Measurements from ENCODE around the gene RNF149.
A peak's percentile ranks its signal among the peaks of the same experiment; 100 is the strongest.

The RNF149 gene

GRCh38 chr2:101305492-101306078, 2.9 kb downstream of the RNF149 start:
- Histone ChIP-seq H2BK12ac (ENCODE audit: low read length in 2 of 2) (peak overlapping the region in 1 of 2 experiments; percentile 49), H3K14ac (ENCODE audit: low read length in 2 of 2) (peak overlapping the region in 1 of 2 experiments; percentile 79), H3K9me3 (ENCODE audit: control insufficient read depth, low read length) (no peaks in the 10 kb centered on the region), H3K4me1 (ENCODE audit: control insufficient read depth, insufficient read depth, low read depth, low read length) (peaks cover 14% of the 10 kb centered on the region), H2BK15ac (ENCODE audit: low read depth, poor library complexity, severe bottlenecking) (no peak overlapping the region), H3K27ac (ENCODE audit: low read length, poor library complexity, severe bottlenecking) (no peak overlapping the region), H3K4me3 (ENCODE audit: insufficient read depth in 1 of 2, low read depth in 1 of 2, low read length in 2 of 2) (peak overlapping the region in 1 of 2 experiments; percentile 95), H2BK5ac (ENCODE audit: low read depth, low read length, poor library complexity, severe bottlenecking) (no peak overlapping the region), H3K18ac (ENCODE audit: low read depth in 1 of 2, low read length in 2 of 2) (peak overlapping the region in 1 of 2 experiments; percentile 32), H2BK120ac (ENCODE audit: low read depth, low read length) (no peak overlapping the region), H4K8ac (ENCODE audit: low read length) (no peak overlapping the region), H2AK5ac (ENCODE audit: low read length, severe bottlenecking) (no peak overlapping the region), H3K36me3 (ENCODE audit: control insufficient read depth in 1 of 2, insufficient read depth in 2 of 2, low read depth in 1 of 2, low read length in 2 of 2) (peaks cover 2 to 16% of the 10 kb centered on the region in 2 experiments), H3K9ac (ENCODE audit: low read length) (peak overlapping the region; percentile 97), H3K23ac (ENCODE audit: low read length in 2 of 2) (no peak overlapping the region), H3K4me2 (ENCODE audit: low read length, poor library complexity, severe bottlenecking) (peak overlapping the region; percentile 10), H2AFZ (ENCODE audit: low read depth, low read length) (no peak overlapping the region), H4K91ac (ENCODE audit: low read length) (no peak overlapping the region), H3K4ac (ENCODE audit: low read depth in 1 of 2, low read length in 2 of 2) (no peak overlapping the region), H3K79me1 (replicated peaks; ENCODE audit: low read length, poor library complexity, severe bottlenecking) (peaks cover 5% of the 10 kb centered on the region), H3K27me3 (ENCODE audit: control insufficient read depth in 1 of 2, insufficient read depth in 1 of 2, low read length in 2 of 2) (no peaks in the 10 kb centered on the region)
- DNase-seq, result peak; percentile 85
- 69% methylated on average over 4 of the region's 7 CpGs for WGBS

GRCh38 chr2:101305035-101305434, 3.5 kb downstream of the RNF149 start:
- Histone ChIP-seq H2BK15ac (ENCODE audit: low read depth, poor library complexity, severe bottlenecking) (no peak overlapping the region), H2AFZ (ENCODE audit: low read depth, low read length) (no peak overlapping the region), H3K14ac (ENCODE audit: low read length in 2 of 2) (no peak overlapping the region), H3K9ac (ENCODE audit: low read length) (peak overlapping the region; percentile 97), H3K23ac (ENCODE audit: low read length in 2 of 2) (no peak overlapping the region), H3K4me2 (ENCODE audit: low read length, poor library complexity, severe bottlenecking) (no peak overlapping the region), H2BK5ac (ENCODE audit: low read depth, low read length, poor library complexity, severe bottlenecking) (no peak overlapping the region), H3K79me1 (replicated peaks; ENCODE audit: low read length, poor library complexity, severe bottlenecking) (peaks cover 5% of the 10 kb centered on the region), H3K4ac (ENCODE audit: low read depth in 1 of 2, low read length in 2 of 2) (no peak overlapping the region), H3K36me3 (ENCODE audit: control insufficient read depth in 1 of 2, insufficient read depth in 2 of 2, low read depth in 1 of 2, low read length in 2 of 2) (peaks cover 2 to 16% of the 10 kb centered on the region in 2 experiments), H4K8ac (ENCODE audit: low read length) (no peak overlapping the region), H3K27me3 (ENCODE audit: control insufficient read depth in 1 of 2, insufficient read depth in 1 of 2, low read length in 2 of 2) (no peaks in the 10 kb centered on the region), H3K27ac (ENCODE audit: low read length, poor library complexity, severe bottlenecking) (no peak overlapping the region), H2BK120ac (ENCODE audit: low read depth, low read length) (no peak overlapping the region), H2AK5ac (ENCODE audit: low read length, severe bottlenecking) (no peak overlapping the region), H3K18ac (ENCODE audit: low read depth in 1 of 2, low read length in 2 of 2) (peak overlapping the region in 1 of 2 experiments; percentile 73), H3K9me3 (ENCODE audit: control insufficient read depth, low read length) (no peaks in the 10 kb centered on the region), H3K4me3 (ENCODE audit: insufficient read depth in 1 of 2, low read depth in 1 of 2, low read length in 2 of 2) (peak overlapping the region in 1 of 2 experiments; percentile 95), H2BK12ac (ENCODE audit: low read length in 2 of 2) (no peak overlapping the region), H3K4me1 (ENCODE audit: control insufficient read depth, insufficient read depth, low read depth, low read length) (peaks cover 14% of the 10 kb centered on the region), H4K91ac (ENCODE audit: low read length) (no peak overlapping the region)
- peak; percentile 16 for DNase-seq
- 95% methylated on average over 4 of the region's 4 CpGs for WGBS

- H3K14ac ChIP-seq (ENCODE audit: low read length in 2 of 2), result no peak overlapping the region
- H3K4me3 ChIP-seq (ENCODE audit: insufficient read depth in 1 of 2, low read depth in 1 of 2, low read length in 2 of 2), result no peak overlapping the region
- H3K9ac ChIP-seq (ENCODE audit: low read length), result no peak overlapping the region
- H3K27me3 ChIP-seq (ENCODE audit: control insufficient read depth in 1 of 2, insufficient read depth in 1 of 2, low read length in 2 of 2), result no peaks in the 10 kb centered on the region
- no peak overlapping the region for H3K4ac ChIP-seq (ENCODE audit: low read depth in 1 of 2, low read length in 2 of 2)
- DNase-seq, result no peak
- peaks cover 13% of the 10 kb centered on the region for H3K4me1 ChIP-seq (ENCODE audit: control insufficient read depth, insufficient read depth, low read depth, low read length)
- no peak overlapping the region for H3K23ac ChIP-seq (ENCODE audit: low read length in 2 of 2)
- no peak overlapping the region for H4K91ac ChIP-seq (ENCODE audit: low read length)
- no peak overlapping the region for H2AFZ ChIP-seq (ENCODE audit: low read depth, low read length)
- H2BK5ac ChIP-seq (ENCODE audit: low read depth, low read length, poor library complexity, severe bottlenecking), result no peak overlapping the region
- no peak overlapping the region for H2BK120ac ChIP-seq (ENCODE audit: low read depth, low read length)
- H2AK5ac ChIP-seq (ENCODE audit: low read length, severe bottlenecking), result no peak overlapping the region
- WGBS, result no CpG with 5 or more reads among the region's 1 CpG
- no peak overlapping the region for H2BK15ac ChIP-seq (ENCODE audit: low read depth, poor library complexity, severe bottlenecking)
- no peak overlapping the region for H3K27ac ChIP-seq (ENCODE audit: low read length, poor library complexity, severe bottlenecking)
- H4K8ac ChIP-seq (ENCODE audit: low read length), result no peak overlapping the region
- peaks cover 4% of the 10 kb centered on the region for H3K79me1 ChIP-seq (replicated peaks; ENCODE audit: low read length, poor library complexity, severe bottlenecking)
- no peak overlapping the region for H2BK12ac ChIP-seq (ENCODE audit: low read length in 2 of 2)
- H3K36me3 ChIP-seq (ENCODE audit: control insufficient read depth in 1 of 2, insufficient read depth in 2 of 2, low read depth in 1 of 2, low read length in 2 of 2), result peaks cover 2 to 23% of the 10 kb centered on the region in 2 experiments
- no peak overlapping the region for H3K4me2 ChIP-seq (ENCODE audit: low read length, poor library complexity, severe bottlenecking)
- no peak overlapping the region for H3K18ac ChIP-seq (ENCODE audit: low read depth in 1 of 2, low read length in 2 of 2)
- no peaks in the 10 kb centered on the region for H3K9me3 ChIP-seq (ENCODE audit: control insufficient read depth, low read length)
Observed at GRCh38 chr2:101303688-101304087, 4.8 kb downstream of the RNF149 start.

GRCh38 chr2:101302016-101302415, 6.5 kb downstream of the RNF149 start:
- no peak overlapping the region for H2AK5ac ChIP-seq (ENCODE audit: low read length, severe bottlenecking)
- no peak overlapping the region for H2BK12ac ChIP-seq (ENCODE audit: low read length in 2 of 2)
- H2BK120ac ChIP-seq (ENCODE audit: low read depth, low read length), result no peak overlapping the region
- no peak overlapping the region for H4K91ac ChIP-seq (ENCODE audit: low read length)
- no peak overlapping the region for H3K9ac ChIP-seq (ENCODE audit: low read length)
- no peak overlapping the region for H3K4me3 ChIP-seq (ENCODE audit: insufficient read depth in 1 of 2, low read depth in 1 of 2, low read length in 2 of 2)
- no peak overlapping the region for H3K27ac ChIP-seq (ENCODE audit: low read length, poor library complexity, severe bottlenecking)
- no peak overlapping the region for H3K4ac ChIP-seq (ENCODE audit: low read depth in 1 of 2, low read length in 2 of 2)
- no peak overlapping the region for H2AFZ ChIP-seq (ENCODE audit: low read depth, low read length)
- H3K23ac ChIP-seq (ENCODE audit: low read length in 2 of 2), result no peak overlapping the region
- H3K27me3 ChIP-seq (ENCODE audit: control insufficient read depth in 1 of 2, insufficient read depth in 1 of 2, low read length in 2 of 2), result no peaks in the 10 kb centered on the region
- no peak overlapping the region for H4K8ac ChIP-seq (ENCODE audit: low read length)
- WGBS, result 89% methylated on average over 4 of the region's 4 CpGs
- H3K9me3 ChIP-seq (ENCODE audit: control insufficient read depth, low read length), result no peaks in the 10 kb centered on the region
- no peak overlapping the region for H3K18ac ChIP-seq (ENCODE audit: low read depth in 1 of 2, low read length in 2 of 2)
- peaks cover 4% of the 10 kb centered on the region for H3K4me1 ChIP-seq (ENCODE audit: control insufficient read depth, insufficient read depth, low read depth, low read length)
- H3K79me1 ChIP-seq (replicated peaks; ENCODE audit: low read length, poor library complexity, severe bottlenecking), result peaks cover 5% of the 10 kb centered on the region
- no peak overlapping the region for H2BK5ac ChIP-seq (ENCODE audit: low read depth, low read length, poor library complexity, severe bottlenecking)
- no peak overlapping the region for H3K14ac ChIP-seq (ENCODE audit: low read length in 2 of 2)
- H3K36me3 ChIP-seq (ENCODE audit: control insufficient read depth in 1 of 2, insufficient read depth in 2 of 2, low read depth in 1 of 2, low read length in 2 of 2), result peaks cover 2 to 23% of the 10 kb centered on the region in 2 experiments
- no peak overlapping the region for H3K4me2 ChIP-seq (ENCODE audit: low read length, poor library complexity, severe bottlenecking)
- no peak for DNase-seq
- no peak overlapping the region for H2BK15ac ChIP-seq (ENCODE audit: low read depth, poor library complexity, severe bottlenecking)
